Neural progenitor cell (in vitro differentiated cells): Measurements from ENCODE around the gene CERS1. TPM values are rescaled to one million over a fixed set of nuclear protein-coding genes. Genes with fewer than 3 reads are reported as not detected.

Experiments
- DNase-seq: peaks from one replicate; pipeline ENCODE4 v3.0.0-alpha.2; 2016; ENCODE audit warnings: low spot score
- H2AFZ ChIP-seq: fragments of 200-600 bp; sonication (generic); replicated peaks from 2 replicates; pipeline ENCODE4 v1.6.1; 2016; ENCODE audit warnings: antibody characterized with exemption
- H3F3A ChIP-seq: fragments of 200-600 bp; sonication (generic); 2 replicates; pipeline ENCODE4 v1.6.1; 2016; ENCODE audit warnings: antibody characterized with exemption, low read depth
- H3K27ac ChIP-seq: fragments of 200-600 bp; sonication (generic); 2 replicates; pipeline ENCODE4 v1.5.1; 2016; ENCODE audit warnings: mild to moderate bottlenecking
- H3K27me3 ChIP-seq: fragments of 200-600 bp; sonication (generic); 2 replicates; pipeline ENCODE4 v1.6.1; 2016; ENCODE audit warnings: mild to moderate bottlenecking, moderate library complexity
- H3K36me3 ChIP-seq: fragments of 200-600 bp; sonication (generic); 2 replicates; pipeline ENCODE4 v1.5.1; 2016
- H3K4me1 ChIP-seq: fragments of 200-600 bp; sonication (generic); 2 replicates; pipeline ENCODE4 v1.6.1; 2016; ENCODE audit warnings: mixed run types
- H3K4me2 ChIP-seq: fragments of 200-600 bp; sonication (generic); 2 replicates; pipeline ENCODE4 v1.6.1; 2016
- H3K4me3 ChIP-seq: fragments of 200-600 bp; sonication (generic); 2 replicates; pipeline ENCODE4 v1.5.1; 2016
- H3K79me2 ChIP-seq: fragments of 200-600 bp; sonication (generic); 2 replicates; pipeline ENCODE4 v1.6.1; 2016; ENCODE audit warnings: low read depth
- H3K9ac ChIP-seq: fragments of 200-600 bp; sonication (generic); 2 replicates; pipeline ENCODE4 v1.6.1; 2016
- H3K9me3 ChIP-seq: fragments of 200-600 bp; sonication (generic); 2 replicates; pipeline ENCODE4 v1.5.1; 2016; ENCODE audit warnings: low read depth
- H4K20me1 ChIP-seq: fragments of 200-600 bp; sonication (generic); 2 replicates; pipeline ENCODE4 v1.6.1; 2016; ENCODE audit warnings: low read depth
- H3K27ac Mint-ChIP-seq: 3 replicates; pipeline ENCODE4 v1.8.0; 2021; ENCODE audit warnings: mixed read lengths
- H3K27me3 Mint-ChIP-seq: 2 replicates; pipeline ENCODE4 v1.8.0; 2022; ENCODE audit warnings: low read depth, mild to moderate bottlenecking, inconsistent platforms, moderate library complexity, mixed read lengths; ENCODE audit not compliant: insufficient read depth
- H3K36me3 Mint-ChIP-seq: 3 replicates; pipeline ENCODE4 v1.8.0; 2021; ENCODE audit warnings: mixed read lengths
- H3K4me1 Mint-ChIP-seq: 3 replicates; pipeline ENCODE4 v1.8.0; 2021; ENCODE audit warnings: mixed read lengths
- H3K4me3 Mint-ChIP-seq: 3 replicates; pipeline ENCODE4 v1.8.0; 2021; ENCODE audit warnings: mild to moderate bottlenecking, moderate library complexity, mixed read lengths
- H3K9me3 Mint-ChIP-seq: 3 replicates; pipeline ENCODE4 v1.8.0; 2020; ENCODE audit warnings: mixed read lengths
- EZH2 ChIP-seq: fragments of 200-600 bp; sonication (generic); IDR thresholded peaks from 2 replicates; pipeline ENCODE4 v1.6.1; 2017; ENCODE audit warnings: antibody characterized with exemption, mild to moderate bottlenecking, moderate library complexity
- EZH2phosphoT487 ChIP-seq: fragments of 200-600 bp; sonication (generic); IDR thresholded peaks from 2 replicates; pipeline ENCODE4 v1.6.1; 2017; ENCODE audit warnings: antibody characterized with exemption
- total RNA-seq: library from RNA; depleted of rRNA; stranded (reverse); fragments of >200 nt; gene quantifications from 2 replicates; pipeline ENCODE4 v1.2.3, GENCODE V29; 2015; ENCODE audit warnings: low replicate concordance
- TF ChIP-seq, protein P1 (sequence below): fragments of 200-600 bp; sonication (generic); IDR thresholded peaks from 2 replicates; pipeline ENCODE4 v1.5.1; 2017; ENCODE audit warnings: antibody characterized with exemption, mild to moderate bottlenecking

CERS1 gene
- total RNA-seq, 1 donor from 2014 or later, result 1.9 TPM

GRCh38 chr19:18860725-18861124 is 35.2 kb downstream of the CERS1 start:
- DNase-seq, result no peak
- H3K27me3 Mint-ChIP-seq, result peaks cover 4% of the 10 kb centered on the region
- peaks cover 11% of the 10 kb centered on the region for H3K36me3 Mint-ChIP-seq
- Histone ChIP-seq H3K4me2 (no peak overlapping the region), H3F3A (no peaks in the 10 kb centered on the region), H3K79me2 (no peaks in the 10 kb centered on the region), H3K27me3 (no peaks in the 10 kb centered on the region), H3K9me3 (no peaks in the 10 kb centered on the region), H3K36me3 (no peaks in the 10 kb centered on the region), H2AFZ (no peak overlapping the region), H4K20me1 (peaks cover 27% of the 10 kb centered on the region), H3K4me3 (no peak overlapping the region), H3K27ac (no peak overlapping the region), H3K9ac (no peak overlapping the region), H3K4me1 (no peaks in the 10 kb centered on the region)
- no peaks in the 10 kb centered on the region for H3K4me1 Mint-ChIP-seq
- H3K4me3 Mint-ChIP-seq, result no peak overlapping the region
- H3K27ac Mint-ChIP-seq, result no peak overlapping the region
- H3K9me3 Mint-ChIP-seq, result no peaks in the 10 kb centered on the region
- TF ChIP-seq, protein P1, sequence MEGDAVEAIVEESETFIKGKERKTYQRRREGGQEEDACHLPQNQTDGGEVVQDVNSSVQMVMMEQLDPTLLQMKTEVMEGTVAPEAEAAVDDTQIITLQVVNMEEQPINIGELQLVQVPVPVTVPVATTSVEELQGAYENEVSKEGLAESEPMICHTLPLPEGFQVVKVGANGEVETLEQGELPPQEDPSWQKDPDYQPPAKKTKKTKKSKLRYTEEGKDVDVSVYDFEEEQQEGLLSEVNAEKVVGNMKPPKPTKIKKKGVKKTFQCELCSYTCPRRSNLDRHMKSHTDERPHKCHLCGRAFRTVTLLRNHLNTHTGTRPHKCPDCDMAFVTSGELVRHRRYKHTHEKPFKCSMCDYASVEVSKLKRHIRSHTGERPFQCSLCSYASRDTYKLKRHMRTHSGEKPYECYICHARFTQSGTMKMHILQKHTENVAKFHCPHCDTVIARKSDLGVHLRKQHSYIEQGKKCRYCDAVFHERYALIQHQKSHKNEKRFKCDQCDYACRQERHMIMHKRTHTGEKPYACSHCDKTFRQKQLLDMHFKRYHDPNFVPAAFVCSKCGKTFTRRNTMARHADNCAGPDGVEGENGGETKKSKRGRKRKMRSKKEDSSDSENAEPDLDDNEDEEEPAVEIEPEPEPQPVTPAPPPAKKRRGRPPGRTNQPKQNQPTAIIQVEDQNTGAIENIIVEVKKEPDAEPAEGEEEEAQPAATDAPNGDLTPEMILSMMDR, result no peak
- TF ChIP-seq EZH2phosphoT487, result no peak
- TF ChIP-seq EZH2, result no peak

GRCh38 chr19:18860302-18860700 is 35.7 kb downstream of the CERS1 start:
- H3K27me3 Mint-ChIP-seq, result peaks cover 4% of the 10 kb centered on the region
- TF ChIP-seq EZH2phosphoT487 (no peak), EZH2 (no peak)
- TF ChIP-seq, protein P1, result no peak
- Histone ChIP-seq H3F3A (no peaks in the 10 kb centered on the region), H3K9me3 (no peaks in the 10 kb centered on the region), H4K20me1 (peaks cover 27% of the 10 kb centered on the region), H3K4me3 (no peak overlapping the region), H3K9ac (no peak overlapping the region), H3K27me3 (no peaks in the 10 kb centered on the region), H3K27ac (no peak overlapping the region), H3K79me2 (no peaks in the 10 kb centered on the region), H3K4me1 (no peaks in the 10 kb centered on the region), H2AFZ (no peak overlapping the region), H3K36me3 (no peaks in the 10 kb centered on the region), H3K4me2 (no peak overlapping the region)
- H3K9me3 Mint-ChIP-seq, result no peaks in the 10 kb centered on the region
- no peak for DNase-seq
- H3K4me1 Mint-ChIP-seq, result no peaks in the 10 kb centered on the region
- H3K27ac Mint-ChIP-seq, result no peak overlapping the region
- H3K4me3 Mint-ChIP-seq, result no peak overlapping the region
- peaks cover 13% of the 10 kb centered on the region for H3K36me3 Mint-ChIP-seq

DNA sequence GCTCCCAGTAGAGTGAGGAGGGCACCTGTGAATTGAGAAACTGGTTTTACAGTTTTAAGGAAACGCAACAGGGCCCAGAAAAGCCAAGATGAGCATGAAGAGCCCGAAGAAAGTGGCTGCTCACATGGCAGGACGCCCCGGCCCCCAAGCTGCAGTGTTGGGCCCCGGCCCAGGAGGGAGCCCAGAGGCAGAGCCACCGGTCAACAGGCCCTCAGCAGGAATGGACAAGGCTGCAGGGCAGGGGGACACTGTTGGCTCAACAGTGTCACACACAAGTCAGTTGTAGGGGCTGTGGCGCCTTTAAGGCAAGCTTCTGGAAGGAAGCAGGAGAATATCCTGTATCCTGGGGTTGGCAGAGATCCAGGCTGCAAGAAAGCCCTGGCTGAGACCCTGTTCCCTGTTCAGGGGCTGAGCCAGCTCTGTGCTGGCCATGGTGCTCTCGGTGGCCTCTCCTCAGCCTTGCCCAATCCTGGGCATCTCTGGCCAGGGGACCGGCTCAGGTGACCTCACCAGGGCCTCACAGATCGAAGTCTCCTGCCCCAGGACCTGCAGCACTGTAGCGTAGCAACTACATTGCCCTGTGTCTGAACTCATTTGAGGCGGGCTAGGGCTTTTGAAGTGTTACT is 36.2 kb downstream of the CERS1 start:
- Histone ChIP-seq H3F3A (no peaks in the 10 kb centered on the region), H3K4me1 (no peaks in the 10 kb centered on the region), H3K36me3 (no peaks in the 10 kb centered on the region), H3K4me2 (no peak overlapping the region), H3K27ac (no peak overlapping the region), H3K4me3 (no peak overlapping the region), H4K20me1 (peaks cover 27% of the 10 kb centered on the region), H3K9ac (no peak overlapping the region), H3K9me3 (no peaks in the 10 kb centered on the region), H2AFZ (no peak overlapping the region), H3K79me2 (no peaks in the 10 kb centered on the region), H3K27me3 (no peaks in the 10 kb centered on the region)
- H3K27me3 Mint-ChIP-seq, result peaks cover 4% of the 10 kb centered on the region
- TF ChIP-seq EZH2phosphoT487 (no peak), EZH2 (no peak)
- TF ChIP-seq, protein P1, result no peak
- no peak overlapping the region for H3K27ac Mint-ChIP-seq
- no peaks in the 10 kb centered on the region for H3K9me3 Mint-ChIP-seq
- DNase-seq, result no peak
- no peak overlapping the region for H3K4me3 Mint-ChIP-seq
- peaks cover 14% of the 10 kb centered on the region for H3K36me3 Mint-ChIP-seq
- no peaks in the 10 kb centered on the region for H3K4me1 Mint-ChIP-seq
